Heart left ventricle (tissue), 16 donors: ENCODE results near the gene CELF4. TPM values are rescaled to one million over a fixed set of nuclear protein-coding genes. Genes with fewer than 3 reads are reported as not detected.

Experiments
- ATAC-seq, 4 donors: fragments of 200-7000 bp; cut with Tn5 transposase; one replicate each; pipeline ENCODE4 v1.9.1; 2020 to 2022; ENCODE audit warnings: moderate library complexity in 4 of 4, mild to moderate bottlenecking in 3 of 4, moderate number of reproducible peaks in 1 of 4
- DNase-seq, 5 donors: peaks; one replicate each; pipeline ENCODE4 v3.0.0-alpha.2; 2020
- H3K27ac ChIP-seq, 12 donors: fragments of 200-600 bp; sonication (generic) in 4 of 12; one replicate each; pipeline versions ENCODE4 v1.5.0 to v1.8.0; 2016 to 2022; ENCODE audit warnings: mild to moderate bottlenecking in 2 of 12
- H3K27me3 ChIP-seq, 9 donors: fragments of 200-600 bp; sonication (generic) in 2 of 9; one replicate each; pipeline versions ENCODE4 v1.5.1 to v1.8.0; 2016 to 2022; ENCODE audit warnings: mild to moderate bottlenecking in 3 of 9
- H3K36me3 ChIP-seq, 9 donors: fragments of 200-600 bp; sonication (generic) in 2 of 9; one replicate each; pipeline versions ENCODE4 v1.5.0 to v1.8.0; 2018 to 2022; ENCODE audit warnings: mild to moderate bottlenecking in 2 of 9
- H3K4me1 ChIP-seq, 12 donors: fragments of 200-600 bp; sonication (generic) in 4 of 12; one replicate each; pipeline versions ENCODE4 v1.5.0 to v1.8.0; 2016 to 2022; ENCODE audit warnings: mild to moderate bottlenecking in 3 of 12
- H3K4me3 ChIP-seq, 12 donors: fragments of 200-600 bp; sonication (generic) in 4 of 12; one replicate each; pipeline versions ENCODE4 v1.5.0 to v1.8.0; 2017 to 2022; ENCODE audit warnings: mild to moderate bottlenecking in 9 of 12, moderate library complexity in 4 of 12
- H3K9me3 ChIP-seq, 12 donors: fragments of 200-600 bp; sonication (generic) in 4 of 12; one replicate each; pipeline versions ENCODE4 v1.5.0 to v1.8.0; 2016 to 2022; ENCODE audit warnings: mild to moderate bottlenecking in 1 of 12
- POLR2A ChIP-seq, 2 donors: fragments of 450-650 bp; IDR thresholded peaks; one replicate each; pipeline ENCODE4 v1.6.1; 2017; ENCODE audit warnings: antibody characterized with exemption in 2 of 2, mild to moderate bottlenecking in 2 of 2, moderate library complexity in 2 of 2
- WGBS, 4 donors: extraction: QIAGEN DNeasy Blood & Tissue Kit in 2 of 4; methylation state at CpG; one replicate each; pipeline versions ENCODE4 v1.1.5 to v1.1.7; 2013 to 2018; 5-methylcytosine and 5-hydroxymethylcytosine counted together
- intact Hi-C, 10 donors: fragments of 100-400 bp; cut with DNase I; formaldehyde crosslinking; loops; one replicate each; pipeline versions ENCODE4 v1.11.1 to v1.14.2; 2022
- polyA plus RNA-seq, 2 donors: library from polyadenylated mRNA; stranded (reverse); fragments of 200-250 nt; gene quantifications; one replicate each; pipeline ENCODE4 v1.2.3, GENCODE V29; 2013
- total RNA-seq, 9 donors: library from RNA; depleted of rRNA in 2 of 9; stranded (reverse); fragments of >200 nt in 2 of 9; fragmentation: NEBNext Ultra II Directional in 3 of 9; extraction: Animal tissue kit (Norgen Biotek cat#: 25700) in 3 of 9; gene quantifications; one replicate each; pipeline versions ENCODE4 v1.1.0 to v1.2.4, GENCODE V29; 2016 to 2023
- TF ChIP-seq, protein P1 (sequence below), 12 donors: fragments of 200-600 bp; sonication (generic) in 4 of 12; IDR thresholded peaks; one replicate each; pipeline versions ENCODE4 v1.5.0 to v1.8.0; 2018 to 2022; ENCODE audit warnings: antibody characterized with exemption in 12 of 12, mild to moderate bottlenecking in 5 of 12
- donor health status: ischemic (EF 13 %, LVEDD 7.1; RV severe dilation, severe dysfunction).
- donor health status: healthy with polysubstance abuse.
- donor health status: DM: no; HTN: yes; CAD: no.
- donor health status: DM: no; HTN: no; CAD: no.
- donor health status: ischemic (EF 25% LVEDD 6.9; RV normal size, moderate dysfunction).
- donor health status: ischemic (EF 25% LVEDD 5.7; RV mildly dilated, moderate dysfunction).
- donor health status: healthy.
- donor health status: DM: yes; HTN: yes; CAD: no.
- donor health status: ischemic (EF 35%, LVEDD 5.7; RV mildly dilated, moderate dysfunction).
- donor health status: nonischemic (EF 11% LVEDD 7.7; RV severe dilation, severe dysfunction).
- donor health status: DM: yes; HTN: yes; CAD: no.
- donor health status: PGD.
- donor health status: ischemic (EF 29% LVEDD 5.4; RV normal size, mild dysfunction).
- donor health status: nonischemic (EF 23%, LVEDD 6.1; RV moderate dilation, normal function).

CELF4 gene
- total and polyA plus RNA-seq, 11 donors, result 0.11 to 0.67 (median 0.40) TPM; not detected in 3

DNA sequence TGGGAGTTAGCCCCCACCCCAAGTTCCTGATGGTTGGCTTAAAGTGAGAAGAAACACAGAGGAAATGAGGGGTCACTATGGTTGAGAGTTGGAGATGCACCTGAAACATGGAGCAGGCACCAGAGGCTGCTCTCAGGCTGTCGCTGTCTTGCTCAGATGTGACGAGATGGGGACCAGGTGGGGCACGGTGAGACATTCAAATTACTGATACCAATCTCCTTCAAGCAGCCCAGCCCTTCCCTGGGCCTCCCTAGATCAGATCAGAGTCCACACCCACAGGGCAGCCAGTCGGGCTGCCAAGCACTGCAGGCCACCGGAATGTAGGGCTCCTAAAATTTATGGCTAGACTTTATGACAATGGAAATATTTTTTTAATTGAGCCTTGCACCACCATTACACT is 176.6 kb downstream of the CELF4 start:
- peaks cover 0 to 8% (median 5%) of the 10 kb centered on the region in 12 donors for H3K4me1 ChIP-seq
- H3K9me3 ChIP-seq, result peaks cover 0 to 12% (median 0%) of the 10 kb centered on the region in 12 donors
- WGBS, 4 donors, result 65 to 90% (median 74%) methylated on average over 5 of the region's 5 CpGs
- ATAC-seq (no peak), DNase-seq (no peak)
- no peaks in the 10 kb centered on the region for H3K36me3 ChIP-seq
- no peak for TF ChIP-seq POLR2A (IDR thresholded peaks at IDR 0.05)
- TF ChIP-seq, protein P1, sequence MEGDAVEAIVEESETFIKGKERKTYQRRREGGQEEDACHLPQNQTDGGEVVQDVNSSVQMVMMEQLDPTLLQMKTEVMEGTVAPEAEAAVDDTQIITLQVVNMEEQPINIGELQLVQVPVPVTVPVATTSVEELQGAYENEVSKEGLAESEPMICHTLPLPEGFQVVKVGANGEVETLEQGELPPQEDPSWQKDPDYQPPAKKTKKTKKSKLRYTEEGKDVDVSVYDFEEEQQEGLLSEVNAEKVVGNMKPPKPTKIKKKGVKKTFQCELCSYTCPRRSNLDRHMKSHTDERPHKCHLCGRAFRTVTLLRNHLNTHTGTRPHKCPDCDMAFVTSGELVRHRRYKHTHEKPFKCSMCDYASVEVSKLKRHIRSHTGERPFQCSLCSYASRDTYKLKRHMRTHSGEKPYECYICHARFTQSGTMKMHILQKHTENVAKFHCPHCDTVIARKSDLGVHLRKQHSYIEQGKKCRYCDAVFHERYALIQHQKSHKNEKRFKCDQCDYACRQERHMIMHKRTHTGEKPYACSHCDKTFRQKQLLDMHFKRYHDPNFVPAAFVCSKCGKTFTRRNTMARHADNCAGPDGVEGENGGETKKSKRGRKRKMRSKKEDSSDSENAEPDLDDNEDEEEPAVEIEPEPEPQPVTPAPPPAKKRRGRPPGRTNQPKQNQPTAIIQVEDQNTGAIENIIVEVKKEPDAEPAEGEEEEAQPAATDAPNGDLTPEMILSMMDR (IDR thresholded peaks at IDR 0.05), result no peak
- H3K4me3 ChIP-seq, result no peak overlapping the region
- intact Hi-C loops, result loop anchor here in 9 of 10 donors (5.0 to 10.0 kb wide), 8 partner anchors 46 to 148 kb away; no protein-coding TSS in a partner anchor
- H3K27me3 ChIP-seq, result peaks cover 0 to 15% (median 0%) of the 10 kb centered on the region in 9 donors
- no peak overlapping the region for H3K27ac ChIP-seq

DNA sequence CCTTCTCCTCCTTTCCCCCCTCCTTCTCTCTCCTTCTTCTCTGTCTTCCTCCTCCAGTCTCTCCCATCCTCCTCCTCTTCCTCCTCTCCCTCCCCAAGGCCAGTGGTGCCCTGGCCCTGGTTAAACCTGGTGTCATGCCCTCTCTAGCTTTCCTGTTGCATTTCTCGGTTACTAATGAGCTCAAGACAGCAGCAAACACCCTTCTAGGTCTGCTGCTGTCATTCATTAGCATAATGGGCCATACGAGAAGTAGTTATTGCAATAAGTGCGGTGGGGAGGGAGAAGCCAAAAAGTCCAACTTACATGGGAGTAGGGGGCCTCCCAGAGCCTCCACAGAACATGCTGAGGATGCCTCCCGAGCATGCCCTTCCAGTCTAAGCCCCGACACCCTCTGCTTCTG is 177.2 kb downstream of the CELF4 start:
- Histone ChIP-seq H3K27ac (no peak overlapping the region), H3K4me1 (peaks cover 0 to 2% (median under 1%) of the 10 kb centered on the region in 12 donors), H3K9me3 (peaks cover 0 to 12% (median 0%) of the 10 kb centered on the region in 12 donors), H3K4me3 (no peak overlapping the region), H3K36me3 (no peaks in the 10 kb centered on the region), H3K27me3 (peaks cover 0 to 15% (median 0%) of the 10 kb centered on the region in 9 donors)
- DNase-seq (no peak), ATAC-seq (no peak)
- 68 to 87% (median 71%) methylated on average over 5 of the region's 5 CpGs for WGBS, 4 donors
- TF ChIP-seq, protein P1 (IDR thresholded peaks at IDR 0.05), result no peak
- TF ChIP-seq POLR2A (IDR thresholded peaks at IDR 0.05), result no peak
- intact Hi-C loops, result loop anchor here in 9 of 10 donors (5.0 to 10.0 kb wide), 8 partner anchors 46 to 149 kb away; no protein-coding TSS in a partner anchor

DNA sequence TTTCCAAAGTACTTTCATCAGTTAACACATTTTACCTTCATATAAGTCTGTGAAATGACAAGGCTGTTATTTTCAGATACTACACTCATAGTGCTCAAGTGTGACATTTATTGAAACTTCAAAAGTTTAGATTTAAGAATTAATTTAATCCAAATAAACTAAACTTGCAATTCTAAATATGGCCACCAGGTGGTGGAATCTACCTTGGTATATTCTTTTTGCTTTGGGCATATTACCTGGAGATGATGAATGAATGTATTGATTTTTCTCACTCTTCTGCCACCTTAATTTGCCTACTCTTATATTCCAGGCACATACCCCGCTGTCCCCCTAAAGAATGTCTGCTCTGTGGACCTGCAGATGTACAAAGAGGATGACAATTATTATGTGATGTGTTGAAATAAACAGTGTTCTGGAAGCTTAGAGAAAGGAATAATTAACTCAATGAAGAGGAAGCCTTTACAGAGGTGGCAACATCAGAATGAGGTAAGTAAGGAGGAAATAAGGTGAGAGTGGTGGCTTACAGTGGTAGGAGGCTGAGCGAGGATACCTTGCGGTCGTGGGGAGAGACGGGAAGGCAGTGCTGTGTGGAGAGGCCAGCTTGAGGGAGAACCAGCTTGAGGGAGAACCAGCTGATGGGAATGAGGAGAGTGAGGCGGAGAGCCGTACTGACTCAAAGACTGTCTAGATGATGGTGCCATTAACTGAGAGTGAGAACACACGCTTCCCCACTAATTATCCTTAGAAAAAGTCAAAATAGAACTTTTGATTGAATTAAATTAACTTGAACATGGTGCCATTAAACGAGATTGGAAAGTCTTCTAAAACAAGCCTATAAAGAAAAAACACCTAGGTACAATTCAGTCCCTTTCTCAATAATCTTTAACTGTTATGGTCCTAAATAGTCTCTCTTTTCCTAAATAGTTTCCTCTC is 179.5 kb downstream of the CELF4 start:
- TF ChIP-seq POLR2A (IDR thresholded peaks at IDR 0.05), result no peak
- TF ChIP-seq, protein P1 (IDR thresholded peaks at IDR 0.05), result peak; percentile 60 to 97 (median 75)
- intact Hi-C loops, result loop anchor here (1.0 to 10.0 kb wide), 14 partner anchors 49 to 153 kb away; no protein-coding TSS in a partner anchor
- ATAC-seq, result no peak

More for the DNA sequence above, 179.5 kb downstream of the CELF4 start:
- Histone ChIP-seq H3K4me1 (no peaks in the 10 kb centered on the region), H3K27ac (no peak overlapping the region), H3K36me3 (no peaks in the 10 kb centered on the region), H3K4me3 (no peak overlapping the region), H3K9me3 (peaks cover 0 to 12% (median 0%) of the 10 kb centered on the region in 12 donors), H3K27me3 (peaks cover 0 to 20% (median 0%) of the 10 kb centered on the region in 9 donors)
- WGBS, 4 donors, result 78 to 85% (median 82%) methylated on average over 9 of the region's 9 CpGs
- DNase-seq, result no peak
